ENCODE measurements around the gene EFEMP2.

The EFEMP2 gene

GRCh38 chr11:65867284-65868071, 5.1 kb downstream of the EFEMP2 start:
- no peak overlapping the region for H3K4me3 ChIP-seq (ENCODE audit: low read depth, low read length)
- TF ChIP-seq CTCF (IDR thresholded peaks at IDR 0.05; ENCODE audit: low read depth, low read length) = no peak

GRCh38 chr11:65866509-65867283, 5.9 kb downstream of the EFEMP2 start:
- TF ChIP-seq CTCF (IDR thresholded peaks at IDR 0.05; ENCODE audit: low read depth, low read length) = no peak
- no peak overlapping the region for H3K4me3 ChIP-seq (ENCODE audit: low read depth, low read length)

- no peak for TF ChIP-seq CTCF (IDR thresholded peaks at IDR 0.05; ENCODE audit: low read depth, low read length)
- H3K4me3 ChIP-seq (ENCODE audit: low read depth, low read length) = no peak overlapping the region
Observed at GRCh38 chr11:65865550-65866172, 6.9 kb downstream of the EFEMP2 start.

- TF ChIP-seq CTCF (IDR thresholded peaks at IDR 0.05; ENCODE audit: low read depth, low read length) = no peak
- no peak overlapping the region for H3K4me3 ChIP-seq (ENCODE audit: low read depth, low read length)
Observed at GRCh38 chr11:65864706-65865471, 7.7 kb downstream of the EFEMP2 start.

- no peak overlapping the region for H3K4me3 ChIP-seq (ENCODE audit: low read depth, low read length)
- TF ChIP-seq CTCF (IDR thresholded peaks at IDR 0.05; ENCODE audit: low read depth, low read length) = no peak
Observed at GRCh38 chr11:65863889-65864705, 8.5 kb downstream of the EFEMP2 start.
